ENCODE data around the gene ROBO2.

The ROBO2 gene

GRCh38 chr3:77606372-77606771 is 566.5 kb downstream of the ROBO2 start:
- TF ChIP-seq CTCF (IDR thresholded peaks at IDR 0.05), result no peak

- no peak for TF ChIP-seq CTCF (IDR thresholded peaks at IDR 0.05)
Measured at GRCh38 chr3:77618686-77619085, 578.8 kb downstream of the ROBO2 start.

DNA sequence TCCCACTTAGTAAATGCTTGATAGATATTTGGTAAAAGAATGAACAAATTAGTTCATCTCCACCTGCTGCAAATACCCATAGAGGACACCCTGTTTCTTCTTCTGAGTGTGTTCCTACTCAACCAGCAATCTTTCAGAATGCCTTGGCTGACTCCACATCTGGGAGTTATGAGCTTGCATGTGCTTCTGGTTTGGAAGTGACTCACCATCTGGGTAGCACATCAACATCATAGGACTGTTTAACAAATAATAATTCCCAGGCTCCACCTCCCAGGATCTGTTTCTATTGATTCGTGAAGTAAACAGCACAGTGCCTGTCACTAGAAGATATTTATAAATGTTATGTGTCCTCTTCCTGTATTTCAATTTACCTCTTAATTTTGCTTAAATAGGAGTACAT is 580.1 kb downstream of the ROBO2 start:
- no peak for TF ChIP-seq CTCF (IDR thresholded peaks at IDR 0.05)

GRCh38 chr3:77623500-77623899 is 583.6 kb downstream of the ROBO2 start:
- TF ChIP-seq CTCF (IDR thresholded peaks at IDR 0.05), result no peak

GRCh38 chr3:77626157-77626556 is 586.3 kb downstream of the ROBO2 start:
- TF ChIP-seq CTCF (IDR thresholded peaks at IDR 0.05), result no peak

DNA sequence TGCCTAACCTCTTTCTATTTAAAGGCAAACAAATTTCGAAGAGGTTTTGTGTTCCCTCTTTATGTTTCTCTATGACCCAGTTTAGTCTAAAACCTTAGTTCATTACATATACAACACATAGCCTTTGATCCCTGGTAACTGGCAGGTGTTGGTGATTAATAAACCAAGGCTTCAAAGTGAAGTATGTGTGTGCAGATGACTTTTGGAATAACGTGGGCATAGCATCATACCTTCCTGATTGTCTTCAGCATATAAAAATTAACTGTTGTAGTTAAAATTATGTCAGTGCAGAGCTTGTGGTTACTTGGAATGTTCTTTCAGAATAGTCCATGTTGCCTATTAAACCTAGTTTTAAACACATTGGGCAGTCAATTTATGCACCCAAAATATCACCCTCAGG is 608.3 kb downstream of the ROBO2 start:
- TF ChIP-seq CTCF (IDR thresholded peaks at IDR 0.05), result no peak

- no peak for TF ChIP-seq CTCF (IDR thresholded peaks at IDR 0.05)
Measured at GRCh38 chr3:77648664-77649063, 608.8 kb downstream of the ROBO2 start.

GRCh38 chr3:77652624-77653023 is 612.7 kb downstream of the ROBO2 start:
- no peak for TF ChIP-seq CTCF (IDR thresholded peaks at IDR 0.05)
